NCI-H345 (cell line): ENCODE results near the gene CASTOR1.

Source experiments
- DNase-seq: peaks from one replicate; lab custom pipeline; 2025; lab: John Stamatoyannopoulos, UW

CASTOR1 gene

DNA sequence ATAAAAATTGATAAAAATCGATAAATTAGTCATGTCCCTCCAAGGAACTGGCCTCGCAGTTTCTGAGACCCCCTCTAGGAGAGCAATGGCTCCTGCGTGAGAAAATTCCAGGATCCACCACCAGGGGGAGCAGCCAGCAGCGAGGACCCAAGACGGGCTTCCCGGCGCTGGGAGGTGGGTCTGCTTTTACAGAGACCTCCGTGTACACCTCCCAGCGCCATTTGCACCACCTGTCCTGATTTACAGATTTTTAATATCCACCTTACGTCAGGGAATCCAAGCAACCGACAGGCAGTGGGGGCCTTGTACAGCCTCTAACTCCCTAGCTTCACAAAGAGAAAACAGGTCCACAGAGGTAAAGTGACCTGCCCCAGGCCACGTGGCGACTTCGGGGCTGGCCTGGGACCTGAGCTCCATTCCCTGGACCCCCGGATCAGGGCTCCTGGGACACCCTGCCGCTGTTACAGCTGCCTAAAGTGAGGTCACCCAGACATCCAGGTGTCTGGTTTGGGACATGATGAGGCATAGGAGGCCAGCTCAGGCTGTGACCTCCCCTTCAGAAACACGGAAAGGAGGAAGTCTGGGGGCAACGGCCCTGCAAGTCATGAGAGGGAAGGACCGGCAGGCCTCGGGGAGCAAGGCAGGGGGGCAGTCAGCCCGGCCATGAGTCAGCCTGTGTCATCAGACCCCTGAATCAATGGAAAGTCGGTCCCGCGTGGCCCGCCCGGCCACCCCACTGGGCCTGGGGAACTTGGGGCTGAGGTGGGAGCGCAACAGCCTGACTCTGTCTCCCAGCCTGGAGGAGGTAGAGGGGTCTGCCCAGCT lies 26.2 kb downstream of the CASTOR1 start:
- DNase-seq, result peak; percentile 66

DNA sequence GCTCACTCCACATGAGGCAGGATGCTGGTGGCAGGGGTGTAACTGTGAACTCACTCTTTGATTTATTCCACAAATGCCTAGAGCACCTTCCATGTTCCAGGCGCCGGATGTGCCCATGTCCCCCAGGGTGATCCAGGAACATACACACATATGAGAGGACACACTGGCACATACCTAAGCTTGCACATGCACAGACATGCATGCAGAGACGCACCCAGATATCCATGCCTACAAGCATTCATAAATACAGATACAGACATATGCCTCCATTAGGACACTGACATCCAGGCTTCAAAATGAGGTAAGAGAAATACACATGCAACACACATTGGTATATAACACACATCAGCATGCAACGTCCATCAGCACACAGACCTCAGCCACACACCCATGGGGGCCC lies 27.2 kb downstream of the CASTOR1 start:
- DNase-seq, result no peak

DNA sequence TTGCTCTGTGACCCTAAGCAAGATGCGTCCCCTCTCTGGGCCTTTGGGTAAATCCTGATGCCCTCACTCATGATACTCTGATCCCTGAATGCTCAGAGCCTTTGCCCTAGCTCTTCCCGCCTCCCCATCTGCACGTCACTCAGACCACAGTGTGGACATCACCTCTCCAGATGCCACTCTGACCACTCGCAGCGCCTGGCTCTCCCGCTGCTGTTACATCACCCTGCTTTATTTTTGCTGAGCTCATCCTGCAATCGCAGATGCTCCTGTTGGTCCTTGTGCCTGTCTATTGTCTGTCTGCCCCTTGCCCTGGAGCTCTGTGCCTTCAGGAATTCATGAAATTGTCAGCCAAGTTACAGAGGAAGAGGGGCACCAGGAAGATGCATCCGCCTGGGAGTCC lies 28.2 kb downstream of the CASTOR1 start:
- no peak for DNase-seq

DNA sequence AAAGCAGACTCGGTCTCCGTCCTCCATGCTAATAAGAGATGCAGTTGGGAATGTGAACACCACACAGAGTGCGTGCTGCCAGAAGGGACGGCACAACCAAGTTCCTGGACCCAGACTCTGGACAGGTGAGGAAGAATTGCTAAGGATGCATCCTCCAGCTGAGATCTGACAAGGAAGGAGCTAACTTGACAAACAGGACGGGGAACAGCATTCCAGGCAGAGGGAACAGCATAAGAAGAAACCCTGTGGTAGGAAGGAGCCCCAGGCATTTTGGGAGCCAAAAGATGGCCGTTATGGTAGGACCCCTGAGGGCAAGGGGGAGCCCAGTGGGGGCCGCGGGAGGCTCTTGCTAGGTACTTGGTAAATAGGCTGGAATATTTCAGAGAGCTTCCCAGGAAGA lies 28.6 kb downstream of the CASTOR1 start:
- DNase-seq, result no peak

DNA sequence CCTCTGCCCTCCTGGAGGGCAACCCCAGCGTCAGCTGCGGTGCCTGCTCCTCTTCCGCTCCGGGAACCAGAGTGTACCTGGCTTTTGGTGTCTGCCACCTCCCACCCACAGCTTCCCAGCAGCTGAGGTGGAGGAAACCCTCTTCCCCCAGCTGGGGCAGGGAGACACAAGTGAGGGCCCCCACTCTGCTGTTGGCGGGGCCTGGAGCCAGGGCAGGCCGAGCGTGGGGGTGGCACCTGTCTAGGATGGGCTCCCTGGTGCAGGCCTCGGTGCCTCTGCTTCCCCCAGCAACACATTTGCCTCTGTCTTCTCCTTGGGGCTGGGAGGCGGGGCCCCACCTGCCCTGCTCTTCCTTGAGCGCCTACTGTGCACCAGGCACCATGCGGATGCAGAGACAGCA lies 29.0 kb downstream of the CASTOR1 start:
- DNase-seq, result no peak

DNA sequence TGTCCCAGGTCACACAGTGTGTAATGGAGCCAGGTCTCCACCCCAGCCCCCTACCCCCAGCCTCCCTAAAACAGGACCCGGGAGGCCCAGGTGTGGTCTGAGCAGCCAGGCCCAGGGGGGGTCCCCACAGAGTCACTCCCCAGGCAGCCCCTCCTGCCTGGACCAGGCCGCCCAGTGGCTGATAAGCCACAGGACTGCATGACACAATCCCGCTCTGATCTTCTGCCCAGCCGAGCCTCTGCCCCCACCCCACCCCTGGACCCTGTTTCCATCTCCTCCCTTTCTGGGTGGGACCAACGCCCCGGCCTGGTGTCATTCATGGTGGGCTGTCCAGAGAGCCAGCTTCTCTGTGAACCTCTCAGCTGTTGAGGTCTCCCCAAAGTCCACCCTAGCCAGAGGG lies 35.0 kb downstream of the CASTOR1 start:
- DNase-seq, result no peak

DNA sequence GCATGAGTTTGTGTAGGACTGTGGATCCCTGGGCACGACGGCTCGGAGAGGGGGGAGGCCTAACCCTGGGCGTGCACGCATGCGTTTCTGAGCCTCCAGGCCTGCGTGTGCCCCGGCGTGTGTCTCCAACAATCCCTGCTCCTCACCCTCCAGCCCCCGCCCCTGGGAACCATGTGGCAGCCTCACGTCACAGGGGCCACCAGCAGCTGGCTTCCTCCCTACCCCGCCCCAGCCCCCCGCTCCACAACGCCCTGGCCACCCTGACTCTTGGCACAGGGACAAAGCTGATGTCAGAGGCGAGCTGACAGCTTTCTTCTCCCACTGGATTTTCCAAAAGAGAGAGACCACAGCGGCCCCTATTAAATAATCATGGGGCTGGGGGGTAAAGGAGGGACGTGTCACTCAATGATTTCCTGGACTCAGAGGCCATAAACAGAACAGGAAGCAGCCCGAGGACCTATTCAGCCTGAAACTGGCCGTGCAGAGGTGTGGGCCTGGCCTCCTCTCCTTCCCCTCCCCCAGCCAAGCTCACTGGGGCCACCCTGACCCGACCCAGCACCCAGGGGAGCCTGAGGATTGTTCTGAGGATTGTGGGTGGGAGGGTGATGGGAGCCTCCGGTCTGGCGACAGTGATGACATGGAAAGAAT lies 36.0 kb downstream of the CASTOR1 start:
- no peak for DNase-seq

DNA sequence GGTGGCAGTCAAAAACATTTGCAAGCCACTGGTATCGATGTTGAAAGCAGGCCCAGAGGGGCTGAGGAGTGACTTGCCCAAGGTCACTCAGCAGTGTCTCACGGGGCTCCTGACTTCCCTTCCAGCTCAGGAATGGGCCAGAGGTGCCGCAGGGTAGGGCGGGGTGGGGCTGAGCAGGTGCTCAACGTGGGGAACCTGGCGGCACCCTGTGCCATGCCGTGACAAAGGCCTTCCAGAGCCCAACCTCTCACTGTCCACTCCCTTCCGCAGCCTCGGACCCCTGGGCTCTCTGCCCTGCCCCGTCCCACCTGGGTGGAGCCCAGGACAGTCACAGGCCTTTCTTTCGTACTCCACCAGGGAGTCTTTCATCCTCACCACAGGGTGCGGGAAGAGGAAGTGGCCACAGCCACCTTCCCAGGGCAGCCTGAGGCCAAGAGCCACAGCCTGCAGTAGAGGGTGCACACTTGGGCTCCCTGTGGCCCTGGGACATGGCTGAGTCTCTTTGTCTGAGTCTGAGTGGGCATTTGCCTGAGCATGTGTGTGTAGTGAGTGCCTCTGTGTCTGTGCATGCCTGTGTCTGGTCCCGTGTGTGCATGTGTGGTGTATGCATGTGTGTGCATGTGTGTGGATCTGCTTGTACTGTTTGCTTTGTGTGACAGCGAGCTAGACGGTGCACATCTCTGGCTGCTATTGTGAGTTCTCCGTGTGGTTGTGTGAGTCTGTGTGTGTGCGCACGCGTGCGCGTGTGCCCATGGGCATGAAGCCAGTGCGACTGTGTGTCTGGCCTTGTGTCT lies 36.7 kb downstream of the CASTOR1 start:
- no peak for DNase-seq

DNA sequence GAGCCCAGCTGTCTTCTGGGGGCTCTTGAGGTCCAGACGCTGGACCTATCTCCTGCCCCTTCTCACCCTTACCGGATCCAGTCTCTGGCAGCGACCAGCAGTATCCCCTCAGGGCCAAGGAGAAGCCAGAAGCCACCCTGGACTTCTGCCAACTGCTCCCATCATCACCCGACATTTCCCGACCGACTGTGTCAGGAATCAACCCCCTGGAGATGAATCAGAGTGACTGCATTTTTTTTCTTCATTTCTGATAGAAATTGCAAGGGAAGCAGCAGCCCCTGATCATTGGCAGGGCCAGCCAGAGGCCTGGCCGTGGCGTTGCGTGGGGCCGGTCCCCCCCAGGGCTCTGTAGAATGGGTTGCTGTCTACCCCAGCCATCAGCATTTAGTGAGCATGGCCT lies 37.6 kb downstream of the CASTOR1 start:
- peak; percentile 9 for DNase-seq

DNA sequence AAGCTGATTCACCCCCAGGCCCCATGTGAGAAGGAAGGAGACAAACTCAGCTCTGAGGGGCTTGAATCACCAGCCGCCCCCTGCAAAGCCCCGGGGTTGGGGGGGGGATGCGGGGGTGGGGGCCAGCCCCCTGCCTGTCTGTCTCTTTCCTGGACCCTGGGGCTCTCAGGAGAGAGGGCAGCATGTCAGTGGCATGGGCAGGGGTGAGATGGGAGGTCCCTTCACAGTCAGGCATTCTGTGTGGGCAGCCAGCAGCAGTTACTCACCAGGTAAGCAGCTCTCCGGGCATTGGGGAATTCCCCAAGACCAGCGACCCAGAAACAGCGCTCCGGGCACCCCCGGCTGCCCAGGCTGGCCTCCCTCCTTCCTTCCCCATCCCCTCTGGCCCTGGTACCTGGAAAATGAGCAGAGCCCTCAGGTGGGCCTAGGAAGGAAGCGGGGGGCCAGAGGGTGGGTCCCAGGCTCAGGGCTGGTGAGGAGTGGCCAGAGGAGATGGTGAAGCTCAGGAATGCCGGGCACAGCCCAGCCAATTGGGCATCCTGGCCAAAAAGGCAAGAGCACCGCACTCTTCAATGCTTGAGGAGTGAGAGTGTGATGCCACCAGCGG lies 38.5 kb downstream of the CASTOR1 start:
- DNase-seq, result no peak

DNA sequence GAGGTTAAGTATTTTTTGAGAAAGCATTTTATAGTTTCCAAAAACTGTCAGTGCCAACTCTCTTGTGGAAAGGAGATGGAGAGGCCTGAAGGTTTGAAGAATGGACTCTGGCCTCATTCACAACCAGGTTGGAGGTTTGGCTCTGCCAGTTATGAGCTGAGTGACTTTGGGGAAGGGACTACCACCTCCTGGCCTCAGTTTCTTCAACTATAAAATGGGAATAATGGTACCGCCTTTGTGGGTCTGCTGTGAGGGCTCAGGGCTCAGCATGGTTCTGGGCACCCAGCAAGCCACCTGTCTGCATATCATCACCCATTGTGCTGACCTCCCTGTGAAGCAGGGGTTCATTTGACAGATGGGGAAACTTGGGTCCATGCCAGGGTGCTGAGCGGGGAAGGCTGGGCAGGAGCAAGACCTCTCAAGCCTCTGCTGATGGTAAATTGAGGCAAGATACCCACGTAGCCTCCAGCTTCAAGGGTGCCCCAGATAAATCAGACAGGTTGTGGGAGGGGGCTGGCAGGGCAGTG lies 39.2 kb downstream of the CASTOR1 start:
- no peak for DNase-seq

DNA sequence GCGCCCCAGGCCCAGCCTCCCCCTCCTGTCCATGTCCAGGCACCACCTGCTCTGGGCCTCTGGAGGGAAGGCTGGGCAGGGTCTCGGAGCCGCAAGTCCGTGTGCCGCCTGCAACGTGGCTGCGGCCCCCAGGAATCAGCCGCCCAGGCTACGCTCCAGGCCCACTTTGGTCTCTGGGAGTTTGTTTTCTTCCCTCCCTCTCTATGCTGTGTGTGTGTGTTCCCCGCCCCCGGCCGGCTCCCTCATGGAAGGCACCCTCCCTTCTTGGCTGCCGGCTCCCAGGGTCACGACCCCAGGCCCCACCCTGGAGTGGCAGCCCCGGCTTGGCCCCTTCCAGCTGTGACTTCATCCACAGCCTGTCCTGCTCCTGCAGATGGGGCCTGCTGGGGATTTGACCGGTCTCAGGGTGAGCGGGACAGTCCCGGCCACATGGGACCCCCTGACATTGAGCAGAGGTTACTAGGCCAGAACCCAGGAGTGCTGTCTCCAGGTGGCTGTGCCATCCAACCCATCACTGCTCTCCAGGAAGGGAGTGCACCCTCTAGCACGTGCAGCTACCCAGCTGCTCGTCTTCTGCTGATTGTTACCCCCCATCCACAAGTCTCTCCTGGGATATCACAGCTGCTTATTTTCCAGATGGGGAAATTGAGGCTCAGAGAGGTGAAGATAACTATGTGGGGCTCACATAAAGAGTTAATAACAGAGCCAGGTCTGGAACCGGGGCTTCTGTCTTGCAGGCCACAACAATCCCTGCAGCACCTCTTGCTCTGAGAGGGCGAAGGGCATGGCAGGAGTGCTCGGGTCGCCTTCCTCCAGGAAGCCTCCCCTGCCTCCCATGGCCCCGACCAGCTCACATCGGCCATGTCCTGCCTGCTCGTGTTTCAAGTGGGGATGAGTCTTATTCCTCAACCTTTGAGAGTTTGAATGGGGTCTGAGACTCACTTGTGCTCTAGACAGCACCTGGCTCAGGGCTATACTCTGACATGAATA lies 40.0 kb downstream of the CASTOR1 start:
- DNase-seq, result no peak

DNA sequence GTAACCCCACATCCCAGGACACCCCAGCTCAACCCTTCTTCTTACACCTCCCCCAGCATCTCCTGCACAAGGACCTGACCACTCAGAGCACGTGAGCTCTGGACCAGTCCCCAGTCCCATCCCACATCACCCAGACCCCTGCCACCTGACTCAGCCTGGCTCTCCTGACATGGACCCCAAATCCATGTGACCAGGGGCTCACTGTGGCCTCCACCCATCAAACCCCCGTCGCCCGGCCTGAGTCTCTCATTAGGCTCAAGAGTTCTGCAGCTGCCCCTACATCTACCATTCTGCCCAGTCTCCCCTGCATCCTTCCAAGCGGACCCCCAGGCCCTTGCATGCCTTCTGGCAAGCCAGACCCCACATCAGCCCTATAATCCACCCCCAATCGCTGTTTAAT lies 40.8 kb downstream of the CASTOR1 start:
- DNase-seq, result no peak

DNA sequence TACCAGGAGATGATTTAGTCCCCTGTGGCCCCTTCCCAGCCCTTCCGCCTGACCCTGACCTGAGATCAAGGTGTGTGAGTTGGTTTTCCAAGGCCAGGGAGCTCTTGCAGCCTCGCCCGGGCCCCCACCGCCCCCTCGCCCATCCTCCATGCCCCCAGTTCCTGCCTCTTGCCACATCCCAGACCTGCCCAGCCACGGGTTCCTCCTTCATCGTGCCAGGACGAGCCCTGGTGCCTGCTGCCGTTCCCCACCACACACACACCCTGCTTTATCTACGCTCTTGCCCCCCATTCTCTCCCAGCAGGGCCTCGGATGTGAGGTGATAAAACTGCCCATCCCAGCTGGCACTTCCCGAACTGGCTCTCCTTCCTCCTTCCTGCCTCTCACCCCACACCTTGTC lies 41.3 kb downstream of the CASTOR1 start:
- no peak for DNase-seq

DNA sequence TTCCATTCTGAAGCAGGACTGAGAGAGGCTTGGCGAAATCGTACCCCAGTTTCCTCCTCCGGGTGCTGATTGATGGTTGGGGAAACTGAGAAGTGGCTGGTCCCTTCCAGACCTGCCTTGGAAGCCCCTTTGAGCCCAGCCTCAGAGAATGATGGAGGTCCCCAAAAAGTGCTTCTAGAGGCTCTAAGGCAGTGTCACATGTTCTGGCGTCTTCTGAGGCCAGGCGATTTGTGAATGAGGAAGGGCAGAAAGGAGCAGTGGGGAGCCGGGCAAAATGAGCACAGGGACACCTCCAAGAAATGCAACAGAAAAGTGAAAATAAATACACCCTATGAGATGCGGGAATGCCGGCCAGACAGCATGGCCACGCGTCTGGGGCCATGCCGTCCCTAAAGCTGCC lies 41.7 kb downstream of the CASTOR1 start:
- no peak for DNase-seq

DNA sequence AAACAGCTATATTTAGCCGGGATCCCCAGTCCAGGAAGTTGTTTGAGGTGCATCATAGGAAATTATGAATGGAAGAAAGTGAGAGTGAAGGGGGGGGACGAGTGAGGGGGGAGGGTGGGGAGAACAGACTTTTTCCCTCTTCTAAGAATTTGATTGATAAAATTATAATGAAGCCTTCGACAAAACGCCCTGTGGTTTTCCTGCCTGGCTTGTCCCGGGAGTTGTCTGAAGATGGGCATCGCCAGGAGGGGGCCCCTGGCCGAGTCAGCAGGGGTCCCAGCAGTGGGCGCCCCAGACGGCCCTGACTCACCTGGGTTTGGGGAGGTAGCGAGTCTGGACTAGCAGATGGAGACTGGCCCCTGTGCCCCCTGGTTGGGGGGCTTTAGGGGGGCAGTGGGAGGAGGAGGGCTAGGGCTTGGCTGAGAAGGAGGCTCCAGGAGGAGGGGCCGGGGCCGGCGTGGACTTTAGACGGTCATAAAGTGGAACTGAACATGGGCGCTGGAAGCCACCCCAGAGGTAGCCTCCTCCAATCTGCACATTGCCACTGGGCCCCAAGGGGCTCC lies 42.4 kb downstream of the CASTOR1 start:
- no peak for DNase-seq

DNA sequence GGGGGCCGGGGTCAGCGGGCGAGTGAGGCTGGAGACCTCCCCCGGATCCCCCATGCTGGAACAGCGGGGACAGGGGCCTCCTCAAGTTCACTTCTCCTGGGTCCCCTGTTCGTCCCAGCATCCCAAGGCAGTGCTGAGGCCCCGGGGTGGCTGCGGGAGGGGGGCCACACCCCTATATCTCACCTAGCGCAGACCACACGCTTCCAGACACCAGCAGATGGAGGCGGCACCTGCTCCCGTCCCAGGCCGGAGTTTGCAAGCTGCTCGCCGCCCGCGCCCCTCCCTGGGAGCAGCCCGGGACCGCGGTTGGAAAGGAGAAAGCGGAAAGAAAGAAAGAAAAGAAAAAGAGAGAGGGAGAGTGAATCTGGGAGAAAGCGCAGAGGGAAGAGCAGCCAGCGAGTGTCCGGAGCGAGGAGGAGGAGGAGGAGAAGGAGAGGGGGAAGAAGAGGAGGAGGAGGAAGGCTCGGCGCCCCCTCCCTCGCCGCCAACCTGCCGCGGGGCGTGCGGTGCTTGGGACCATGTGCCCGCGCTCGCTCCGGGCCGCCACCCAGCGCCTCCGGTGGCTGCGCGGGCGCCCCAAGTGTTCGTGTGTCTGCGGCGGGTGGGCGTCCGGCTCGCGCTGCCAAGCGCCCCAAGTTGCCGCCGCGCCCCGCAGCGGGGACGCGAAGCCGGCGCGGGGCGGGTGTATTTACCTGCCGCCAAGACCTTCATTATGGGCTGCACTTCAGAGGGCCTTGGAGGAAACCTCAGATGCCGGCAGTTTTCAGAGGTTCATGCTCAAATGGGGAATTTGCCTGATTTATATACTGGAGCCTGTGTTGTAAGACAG lies 43.1 kb downstream of the CASTOR1 start, which contains the start of gene LIF:
LIF (minus strand) TSS at position 775 of the 829 bp plus-strand sequence; CDS start at position 711, 64 bp downstream.
- DNase-seq, result no peak

DNA sequence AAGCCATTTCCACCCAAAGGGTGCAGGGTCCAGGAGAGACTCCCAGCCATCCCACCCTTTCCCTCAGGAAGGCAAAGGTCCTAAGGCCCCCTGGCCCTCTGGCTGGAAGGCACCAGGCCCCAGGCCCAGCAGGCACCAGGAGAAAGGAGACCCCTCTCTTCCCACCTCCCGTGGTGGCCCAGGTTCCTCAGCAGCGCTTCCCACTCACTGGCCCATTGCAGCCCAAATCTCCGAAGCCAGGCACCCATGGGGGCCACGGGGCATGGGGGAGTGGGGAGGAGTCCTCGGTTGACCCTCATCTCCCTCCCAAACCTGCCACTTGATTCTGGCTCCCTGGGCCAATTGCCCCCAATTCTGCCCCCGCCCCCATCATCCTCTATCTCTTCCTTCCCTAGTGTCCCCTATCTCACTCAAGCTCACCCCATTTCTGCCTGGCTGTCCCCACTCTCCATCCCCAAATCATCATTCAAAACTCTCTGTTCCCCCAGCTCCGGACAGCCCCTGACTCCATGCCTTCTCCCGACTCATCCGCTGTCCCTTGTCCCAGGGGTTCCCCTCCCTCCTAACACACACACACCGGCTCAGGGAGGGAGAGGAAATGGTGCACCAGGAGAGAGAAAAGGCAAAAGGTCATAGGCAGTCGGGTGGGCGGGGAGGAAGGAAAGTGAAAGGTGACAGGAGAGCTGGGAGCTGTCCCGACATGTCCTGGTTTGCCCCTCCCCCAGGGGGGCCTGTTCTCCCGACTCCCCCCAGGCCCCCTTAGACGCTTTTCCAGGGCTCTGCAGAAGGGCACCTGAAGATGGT lies 43.9 kb downstream of the CASTOR1 start:
- DNase-seq, result no peak

DNA sequence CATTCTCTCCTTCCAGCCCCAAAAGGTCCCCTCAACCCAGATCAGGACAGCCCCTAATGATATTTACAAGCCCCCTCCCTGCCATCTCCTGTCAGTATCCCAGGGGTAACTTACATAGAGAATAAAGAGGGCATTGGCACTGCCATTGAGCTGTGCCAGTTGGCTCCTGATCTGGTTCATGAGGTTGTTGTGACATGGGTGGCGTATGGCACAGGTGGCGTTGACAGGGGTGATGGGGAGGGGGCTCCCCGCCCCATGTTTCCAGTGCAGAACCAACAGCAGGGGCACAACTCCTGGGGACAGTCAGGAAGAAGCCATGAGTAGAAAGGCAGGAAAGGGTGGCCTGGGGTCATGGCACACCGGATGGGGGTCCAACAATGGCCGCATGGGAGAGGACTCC lies 44.7 kb downstream of the CASTOR1 start:
- DNase-seq, result no peak
